Ishikawa (cell line): Measurements from ENCODE around the gene SCAP.

Source experiments
- CEBPB ChIP-seq: IDR thresholded peaks from 2 replicates; pipeline ENCODE4 v1.6.1; 2012
- CREB1 ChIP-seq: IDR thresholded peaks from 2 replicates; pipeline ENCODE4 v1.6.1; 2012; ENCODE audit warnings: low read depth
- EGR1 ChIP-seq: IDR thresholded peaks from 2 replicates; pipeline ENCODE4 v1.6.1; 2012
- EP300 ChIP-seq: IDR thresholded peaks from 2 replicates; pipeline ENCODE4 v1.6.1; 2012; ENCODE audit warnings: borderline replicate concordance
- FOXM1 ChIP-seq: IDR thresholded peaks from 2 replicates; pipeline ENCODE4 v1.6.1; 2012; ENCODE audit warnings: low read depth, borderline replicate concordance
- MAX ChIP-seq: IDR thresholded peaks from 2 replicates; pipeline ENCODE4 v1.6.1; 2012
- NFIC ChIP-seq: IDR thresholded peaks from 2 replicates; pipeline ENCODE4 v1.6.1; 2012
- RAD21 ChIP-seq: IDR thresholded peaks from 2 replicates; pipeline ENCODE4 v1.6.1; 2012; ENCODE audit warnings: low read depth
- REST ChIP-seq: IDR thresholded peaks from 2 replicates; pipeline ENCODE4 v1.6.1; 2012; ENCODE audit warnings: low read depth, mild to moderate bottlenecking
- TAF1 ChIP-seq: IDR thresholded peaks from 2 replicates; pipeline ENCODE4 v1.6.1; 2012; ENCODE audit warnings: low read depth, mild to moderate bottlenecking
- TCF12 ChIP-seq: IDR thresholded peaks from 2 replicates; pipeline ENCODE4 v1.6.1; 2012; ENCODE audit warnings: low read depth
- TEAD4 ChIP-seq: IDR thresholded peaks from 2 replicates; pipeline ENCODE4 v1.6.1; 2012
- USF1 ChIP-seq: IDR thresholded peaks from 2 replicates; pipeline ENCODE4 v1.6.1; 2012
- YY1 ChIP-seq: IDR thresholded peaks from 2 replicates; pipeline ENCODE4 v1.6.1; 2012; ENCODE audit warnings: low read depth
- ZBTB7A ChIP-seq: IDR thresholded peaks from 2 replicates; pipeline ENCODE4 v1.6.1; 2012; ENCODE audit warnings: low read depth

The SCAP gene

GRCh38 chr3:47476644-47477199 is 981 bp upstream of the SCAP start:
- TF ChIP-seq MAX: no peak

- TF ChIP-seq TCF12 (no peak), CEBPB (no peak), CREB1 (no peak), USF1 (no peak), EP300 (no peak), RAD21 (no peak), TAF1 (no peak)
Measured at GRCh38 chr3:47476330-47476626, 537 bp upstream of the SCAP start.

- TF ChIP-seq TAF1 (no peak), RAD21 (no peak), MAX (no peak), TCF12 (no peak), TEAD4 (no peak), FOXM1 (no peak), REST (no peak), EGR1 (no peak), CREB1 (no peak), USF1 (no peak), YY1 (no peak), EP300 (no peak), CEBPB (no peak), ZBTB7A (no peak; the same call in 1 of the 2 replicates), NFIC (no peak)
Measured at GRCh38 chr3:47475029-47475569, 642 bp downstream of the SCAP start.

GRCh38 chr3:47473391-47473790 is 2.4 kb downstream of the SCAP start:
- TF ChIP-seq USF1: no peak
- no peak for TF ChIP-seq ZBTB7A
- no peak for TF ChIP-seq CEBPB
- TF ChIP-seq TCF12: no peak
- no peak for TF ChIP-seq REST
- no peak for TF ChIP-seq CREB1
- TF ChIP-seq MAX: no peak
- TF ChIP-seq FOXM1: no peak
- TF ChIP-seq NFIC: no peak
- no peak for TF ChIP-seq YY1
- no peak for TF ChIP-seq RAD21

- TF ChIP-seq TEAD4 (no peak), USF1 (no peak), TCF12 (no peak), REST (no peak)
Measured at GRCh38 chr3:47469616-47470015, 6.1 kb downstream of the SCAP start.
